ENCODE measurements around the gene PACS1.

PACS1 gene

GRCh38 chr11:66264914-66265313 lies 194.8 kb downstream of the PACS1 start:
- DNase-seq (ENCODE audit: low read depth), result no peak
- H3K4me3 ChIP-seq (ENCODE audit: low read depth, low read length), result no peak overlapping the region
- peak; percentile 28 for TF ChIP-seq CTCF (IDR thresholded peaks at IDR 0.05; ENCODE audit: low read depth, low read length, missing control alignments)
- in situ Hi-C loops (cut with HindIII; ENCODE audit: low sequenced_read_pairs), result no loop called here

GRCh38 chr11:66265531-66266377 lies 195.7 kb downstream of the PACS1 start:
- no peak for TF ChIP-seq CTCF (IDR thresholded peaks at IDR 0.05; ENCODE audit: low read depth, low read length, missing control alignments)
- in situ Hi-C loops (cut with HindIII; ENCODE audit: low sequenced_read_pairs), result no loop called here
- no peak for DNase-seq (ENCODE audit: low read depth)
- no peak overlapping the region for H3K4me3 ChIP-seq (ENCODE audit: low read depth, low read length)

DNA sequence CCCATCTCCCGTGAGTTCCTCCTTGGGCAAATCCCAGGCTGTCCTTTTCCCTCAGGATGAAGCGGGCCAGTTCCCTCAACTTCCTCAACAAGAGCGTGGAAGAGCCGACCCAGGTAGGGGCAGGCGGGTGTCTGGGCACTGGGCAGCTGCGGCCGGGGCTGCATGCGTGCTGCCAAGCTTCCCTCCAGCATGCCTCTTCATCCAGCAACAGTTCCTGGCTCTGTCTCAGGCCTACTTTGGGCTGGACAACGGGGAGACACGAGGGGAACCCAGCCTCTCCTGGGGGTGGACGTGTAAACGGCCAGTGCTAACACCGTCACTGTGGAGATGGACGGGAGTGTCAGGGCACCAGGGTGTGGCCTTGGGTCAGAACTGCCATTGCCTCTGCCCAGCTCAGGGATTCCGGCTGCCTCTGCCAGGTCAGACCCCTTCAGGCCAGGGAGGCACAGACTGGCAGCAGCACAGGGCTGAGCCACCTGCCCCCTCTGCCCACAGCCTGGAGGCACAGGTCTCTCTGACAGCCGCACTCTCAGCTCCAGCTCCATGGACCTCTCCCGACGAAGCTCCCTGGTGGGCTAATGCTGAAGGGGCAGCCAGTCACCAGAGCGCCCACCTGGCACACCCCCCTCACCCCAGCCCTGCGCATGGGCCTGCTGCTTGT lies 196.4 kb downstream of the PACS1 start:
- TF ChIP-seq CTCF (IDR thresholded peaks at IDR 0.05; ENCODE audit: low read depth, low read length, missing control alignments), result no peak
- in situ Hi-C loops (cut with HindIII; ENCODE audit: low sequenced_read_pairs), result no loop called here
- H3K4me3 ChIP-seq (ENCODE audit: low read depth, low read length), result peak overlapping the region; percentile 64
- no peak for DNase-seq (ENCODE audit: low read depth)

- H3K4me3 ChIP-seq (ENCODE audit: low read depth, low read length), result peak overlapping the region; percentile 64
- DNase-seq (ENCODE audit: low read depth), result no peak
Measured at GRCh38 chr11:66267039-66267378, 196.9 kb downstream of the PACS1 start.

GRCh38 chr11:66267379-66268243 lies 197.5 kb downstream of the PACS1 start:
- TF ChIP-seq CTCF (IDR thresholded peaks at IDR 0.05; ENCODE audit: low read depth, low read length, missing control alignments), result peak; percentile 10
- DNase-seq (ENCODE audit: low read depth), result peak; percentile 54
- H3K4me3 ChIP-seq (ENCODE audit: low read depth, low read length), result peak overlapping the region; percentile 64
- in situ Hi-C loops (cut with HindIII; ENCODE audit: low sequenced_read_pairs), result no loop called here

More at GRCh38 chr11:66267039-66267378, 196.9 kb downstream of the PACS1 start:
- in situ Hi-C loops (cut with HindIII; ENCODE audit: low sequenced_read_pairs), result no loop called here
- peak; percentile 6 for TF ChIP-seq CTCF (IDR thresholded peaks at IDR 0.05; ENCODE audit: low read depth, low read length, missing control alignments)

DNA sequence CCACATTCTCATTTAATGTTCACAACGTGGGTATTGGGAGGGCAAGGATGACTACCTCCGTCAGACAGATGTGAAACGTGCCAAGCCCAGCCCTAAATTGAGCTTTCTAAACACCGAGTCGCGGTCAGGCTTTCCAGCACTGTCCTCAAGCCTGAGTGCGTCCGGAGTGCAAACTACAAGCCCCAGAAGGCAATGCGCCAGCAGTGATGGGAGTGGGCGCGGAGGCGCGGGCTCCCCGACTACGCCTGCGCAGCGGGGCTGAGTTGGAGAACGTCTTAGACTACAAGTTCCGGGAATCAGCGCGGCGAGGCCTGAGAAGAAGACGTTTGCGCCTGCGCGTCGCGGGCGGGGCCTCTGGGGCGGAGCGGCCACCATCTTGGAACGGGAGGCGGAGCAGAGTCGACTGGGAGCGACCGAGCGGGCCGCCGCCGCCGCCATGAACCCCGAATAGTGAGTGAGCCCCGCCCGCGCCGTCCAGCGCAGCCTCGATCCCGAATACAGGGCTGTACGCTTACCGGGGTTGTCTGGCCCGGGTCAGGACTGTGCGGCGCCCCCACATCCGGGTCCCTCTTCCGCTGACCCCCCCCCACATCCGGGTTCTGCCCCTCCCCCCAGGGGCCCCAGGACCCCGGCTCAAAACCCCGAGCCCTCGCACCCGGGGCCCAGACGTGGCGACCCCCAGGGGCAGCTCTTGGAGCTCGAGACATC lies 198.3 kb downstream of the PACS1 start, which contains the start of gene RAB1B:
TSS of gene RAB1B (plus strand) at position 396 of the 708 bp plus-strand sequence. CDS start at position 437, 41 bp downstream.
- in situ Hi-C loops (cut with HindIII; ENCODE audit: low sequenced_read_pairs), result no loop called here
- peak; percentile 99 for DNase-seq (ENCODE audit: low read depth)
- H3K4me3 ChIP-seq (ENCODE audit: low read depth, low read length), result peak within 1 kb of the TSS; percentile 64
- TF ChIP-seq CTCF (IDR thresholded peaks at IDR 0.05; ENCODE audit: low read depth, low read length, missing control alignments), result no peak
